ENCODE measurements around the gene ZNF326.
"Not testable (repeated sequence)": the region's sequence is repeated elsewhere in the genome, so short reads cannot be mapped to it uniquely, and the experiment has no call there.

The ZNF326 gene

GRCh38 chr1:89966656-89967055, 28.3 kb upstream of the ZNF326 start:
- no peak for DNase-seq (ENCODE audit: low read depth)

DNA sequence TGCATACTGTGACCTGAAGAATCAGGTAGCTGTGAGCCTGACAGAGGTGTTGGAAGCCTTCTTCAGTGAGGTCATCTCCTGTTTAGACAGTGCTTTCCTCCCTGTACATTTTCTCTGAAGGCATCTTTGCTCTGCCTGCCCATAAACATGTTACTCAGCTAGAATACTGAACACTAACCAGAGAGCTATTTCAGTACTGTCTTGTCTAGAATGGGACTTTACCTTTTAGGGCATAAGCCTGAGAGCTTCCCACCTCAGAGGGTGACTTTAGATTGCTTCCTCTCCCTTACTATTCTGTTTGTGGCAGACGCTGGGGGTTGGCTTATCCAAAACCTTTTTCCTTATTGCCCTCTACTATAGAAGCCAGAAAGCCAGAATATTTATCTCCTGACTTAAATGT, 23.3 kb upstream of the ZNF326 start:
- no peak for DNase-seq (ENCODE audit: low read depth)

- DNase-seq (ENCODE audit: low read depth): no peak
Observed at GRCh38 chr1:89972024-89972423, 22.9 kb upstream of the ZNF326 start.

GRCh38 chr1:89973471-89974127, 21.3 kb upstream of the ZNF326 start:
- DNase-seq (ENCODE audit: low read depth): no peak

GRCh38 chr1:89974256-89974655, 20.7 kb upstream of the ZNF326 start:
- DNase-seq (ENCODE audit: low read depth): no peak

DNA sequence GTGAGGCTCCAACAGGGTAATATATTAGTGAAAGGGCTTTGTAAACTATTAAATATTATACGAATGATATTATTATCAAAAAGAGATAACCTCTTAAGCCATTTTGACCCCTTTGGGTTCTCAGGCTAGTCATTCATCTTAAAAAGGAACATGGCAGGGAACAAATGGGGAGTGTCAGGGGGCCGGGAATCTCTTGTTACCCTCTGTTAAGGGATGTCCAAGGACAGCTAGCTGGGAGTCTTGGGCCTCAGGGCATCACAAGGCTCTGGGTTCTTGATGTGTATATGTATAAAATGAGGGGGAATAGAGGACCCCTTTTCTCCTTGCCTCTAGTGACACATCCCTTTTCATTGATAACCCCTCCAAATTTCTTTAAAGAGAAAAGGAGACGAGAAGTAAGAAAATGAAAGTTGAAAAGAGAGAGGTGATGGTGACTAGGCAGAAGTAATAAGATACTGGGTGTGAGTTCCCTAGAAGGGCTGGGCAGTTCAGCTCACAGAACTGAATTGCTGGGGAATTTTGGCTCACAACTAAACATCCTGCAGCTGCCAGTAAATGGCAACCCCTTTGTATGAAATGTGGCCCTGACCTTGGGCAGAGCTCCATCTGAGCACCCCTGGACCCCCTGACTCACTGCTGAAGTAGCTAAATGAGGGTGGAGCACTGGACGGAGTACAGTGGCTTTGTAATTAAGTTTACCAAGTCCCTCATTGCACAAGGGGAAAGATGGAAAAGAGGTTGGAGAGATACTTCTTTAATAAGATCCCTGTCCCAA, 20.0 kb upstream of the ZNF326 start:
- no peak for DNase-seq (ENCODE audit: low read depth)

DNA sequence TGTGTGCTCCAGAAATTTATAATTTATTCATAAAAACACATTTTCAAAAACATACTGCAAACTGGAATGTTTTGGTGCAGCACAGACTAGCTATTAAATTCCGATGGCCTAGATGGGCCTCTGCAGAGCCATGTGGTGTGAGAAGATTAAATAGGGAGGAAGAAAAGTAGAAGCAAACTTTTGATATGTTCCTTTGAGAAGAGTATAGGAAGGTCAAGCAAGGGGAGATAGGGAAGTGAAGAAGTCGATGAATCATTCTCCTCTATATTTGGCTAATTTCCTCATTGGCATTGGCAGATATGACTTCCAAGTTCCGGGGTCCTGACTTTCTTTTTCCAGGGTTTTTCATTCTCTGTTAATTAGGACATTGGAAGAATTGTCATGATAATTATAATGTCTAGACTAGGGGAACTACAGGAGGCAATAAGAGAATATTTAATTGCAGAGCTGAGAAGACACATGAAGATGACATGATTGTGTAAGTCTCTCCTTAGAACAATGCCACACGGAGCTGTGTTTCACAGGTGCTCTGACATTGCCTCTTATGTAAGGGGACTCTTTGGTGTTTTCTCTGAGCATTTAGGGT, 19.3 kb upstream of the ZNF326 start:
- no peak for DNase-seq (ENCODE audit: low read depth)

DNA sequence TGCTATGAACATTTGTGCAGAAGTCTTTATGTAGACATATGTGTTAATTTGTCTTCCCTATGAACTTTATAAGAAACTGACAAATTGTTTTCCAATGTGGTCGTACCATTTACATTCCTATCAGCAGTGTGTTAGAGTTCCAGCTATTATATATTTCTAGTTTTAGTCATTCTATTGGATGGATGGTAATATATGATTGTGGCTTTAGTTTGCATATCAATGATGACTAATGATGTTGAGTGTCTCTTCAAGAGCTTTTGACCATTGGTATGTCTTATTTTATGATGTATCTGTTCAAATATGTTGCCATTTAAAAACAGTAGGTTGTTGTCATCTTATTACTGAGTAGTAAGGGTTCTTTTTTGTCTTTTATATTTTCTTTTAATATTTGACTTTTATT, 16.2 kb upstream of the ZNF326 start:
- DNase-seq (ENCODE audit: low read depth): no peak

- DNase-seq (ENCODE audit: low read depth): no peak
Observed at GRCh38 chr1:89980605-89981004, 14.3 kb upstream of the ZNF326 start.

GRCh38 chr1:89982846-89983245, 12.1 kb upstream of the ZNF326 start:
- DNase-seq (ENCODE audit: low read depth): not testable (repeated sequence)

DNA sequence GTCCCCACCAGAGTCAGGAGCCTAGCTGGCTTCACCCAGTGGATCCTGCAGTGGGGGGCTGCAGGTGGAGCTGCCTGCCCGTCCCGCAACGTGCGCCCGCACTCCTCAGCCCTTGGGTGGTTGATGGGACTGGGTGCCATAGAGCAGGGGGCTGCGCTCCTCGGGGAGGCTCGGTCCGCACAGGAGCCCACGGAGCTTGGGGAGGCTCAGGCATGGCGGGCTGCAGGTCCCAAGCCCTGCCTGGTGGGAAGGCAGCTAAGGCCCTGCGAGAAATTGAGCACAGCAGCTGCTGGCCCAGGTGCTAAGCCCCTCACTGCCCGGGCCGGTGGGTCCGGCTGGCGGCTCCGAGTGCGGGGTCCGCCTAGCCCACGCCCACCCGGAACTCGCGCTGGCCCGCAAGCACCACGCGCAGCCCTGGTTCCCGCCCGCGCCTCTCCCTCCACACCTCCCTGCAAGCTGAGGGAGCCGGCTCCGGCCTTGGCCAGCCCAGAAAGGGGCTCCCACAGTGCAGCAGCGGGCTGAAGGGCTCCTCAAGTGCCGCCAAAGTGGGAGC, 10.3 kb upstream of the ZNF326 start:
- not testable (repeated sequence) for DNase-seq (ENCODE audit: low read depth)

- no peak for DNase-seq (ENCODE audit: low read depth)
Observed at GRCh38 chr1:89986020-89986419, 8.9 kb upstream of the ZNF326 start.

- DNase-seq (ENCODE audit: low read depth): peak; percentile 17
Observed at GRCh38 chr1:89987159-89987819, 7.6 kb upstream of the ZNF326 start.

GRCh38 chr1:89989099-89989498, 5.8 kb upstream of the ZNF326 start:
- no peak for DNase-seq (ENCODE audit: low read depth)

- no peak for DNase-seq (ENCODE audit: low read depth)
Observed at GRCh38 chr1:89989799-89990198, 5.1 kb upstream of the ZNF326 start.

DNA sequence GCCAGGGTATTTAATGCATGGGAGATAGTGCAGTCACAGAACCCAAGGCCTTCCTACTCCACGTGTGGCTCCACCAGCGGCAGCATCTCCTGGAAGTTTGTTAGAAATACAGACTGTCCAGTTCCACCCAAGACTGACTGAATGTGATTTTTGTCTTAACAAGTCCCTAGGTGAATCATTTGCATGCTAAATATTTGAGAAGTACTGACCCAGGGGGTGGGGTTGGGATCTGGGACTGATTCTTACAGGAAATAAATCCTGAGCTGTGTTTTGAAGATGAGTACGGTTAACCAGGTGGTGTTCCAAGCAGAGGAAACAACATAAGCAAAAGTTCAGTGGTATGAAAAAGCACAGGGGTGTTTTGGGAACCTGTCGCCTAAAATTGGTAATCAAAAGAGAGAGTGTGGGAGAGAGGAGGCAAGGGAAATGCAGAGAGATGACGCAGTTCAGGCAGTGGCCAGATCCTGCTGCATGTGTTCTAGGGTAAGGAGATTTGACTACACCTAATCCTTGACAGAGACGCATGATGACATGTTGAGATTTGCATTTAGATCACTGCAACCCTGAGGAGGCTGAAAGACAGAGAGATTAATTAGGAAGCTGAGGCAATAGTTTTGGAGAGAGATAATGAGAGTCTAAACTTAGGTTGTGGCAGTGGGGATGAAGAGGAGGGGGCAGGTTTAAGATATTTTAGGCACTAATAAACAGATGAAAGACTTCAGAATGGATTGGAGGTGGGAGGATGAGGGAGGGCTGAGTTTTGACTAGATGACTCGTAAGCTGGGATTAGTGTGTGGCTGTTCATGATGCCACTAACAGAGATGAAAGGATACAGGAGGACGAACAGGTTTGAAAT, 3.7 kb upstream of the ZNF326 start:
- no peak for DNase-seq (ENCODE audit: low read depth)

GRCh38 chr1:89993541-89993940, 1.4 kb upstream of the ZNF326 start:
- no peak for DNase-seq (ENCODE audit: low read depth)

- no peak for DNase-seq (ENCODE audit: low read depth)
Observed at GRCh38 chr1:89994231-89994804, 592 bp upstream of the ZNF326 start.

- DNase-seq (ENCODE audit: low read depth): no peak
Observed at GRCh38 chr1:89995598-89996449, 914 bp downstream of the ZNF326 start.

DNA sequence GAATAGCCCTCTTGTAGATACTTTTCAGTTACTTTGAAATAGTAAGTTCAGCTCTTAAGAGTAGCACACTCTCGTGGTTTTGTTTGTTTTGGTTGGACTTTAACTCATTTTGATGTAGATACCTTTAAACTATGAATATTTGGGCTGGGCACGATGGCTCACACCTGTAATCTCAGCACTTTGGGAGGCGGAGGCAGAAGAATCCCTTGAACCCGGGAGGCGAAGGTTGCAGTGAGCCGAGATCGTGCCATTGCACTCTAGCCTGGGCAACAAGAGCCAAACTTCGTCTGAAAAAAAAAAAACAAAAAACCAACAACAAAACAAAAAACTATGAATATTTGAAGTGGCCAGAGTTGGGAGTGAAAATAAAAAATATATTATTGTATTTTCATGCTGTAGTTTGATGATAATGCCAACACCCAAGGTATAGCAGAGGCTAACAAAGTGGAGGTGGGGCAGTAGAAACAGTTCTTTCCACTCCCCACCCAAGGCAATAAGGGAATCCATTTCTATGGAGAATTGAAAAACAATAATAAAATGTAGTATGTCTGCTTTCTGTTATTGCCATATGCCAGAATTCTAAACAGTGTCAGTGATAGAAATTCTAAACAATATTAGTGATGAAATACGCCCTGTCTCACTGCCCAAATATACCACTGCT, 1.7 kb downstream of the ZNF326 start:
- no peak for DNase-seq (ENCODE audit: low read depth)
